ENCODE measurements around the gene MS4A14.
"Not testable (repeated sequence)": the region's sequence is repeated elsewhere in the genome, so short reads cannot be mapped to it uniquely, and the experiment has no call there.

MS4A14 gene

GRCh38 chr11:60428517-60428916, 32.3 kb downstream of the MS4A14 start:
- TF ChIP-seq CTCF (IDR thresholded peaks at IDR 0.05; ENCODE audit: low read depth, low read length, missing control alignments) = no peak
- Histone ChIP-seq H3K36me3 (replicated peaks) (no peaks in the 10 kb centered on the region), H3K27ac (no peak overlapping the region), H3K4me3 (ENCODE audit: low read depth, low read length) (no peak overlapping the region), H3K27me3 (replicated peaks) (no peaks in the 10 kb centered on the region)
- in situ Hi-C loops (cut with HindIII; ENCODE audit: low pct_ligation_motif_present, low sequenced_read_pairs) = no loop called here
- no peak for DNase-seq

GRCh38 chr11:60429272-60429671, 33.0 kb downstream of the MS4A14 start, which contains the start of gene MS4A5:
Gene MS4A5 (plus strand): TSS chr11:60429572. CDS start chr11:60429675, 103 bp downstream.
- Histone ChIP-seq H3K27ac (no peak within 1 kb of the TSS), H3K36me3 (replicated peaks) (no peaks in the 10 kb centered on the region), H3K27me3 (replicated peaks) (no peaks in the 10 kb centered on the region), H3K4me3 (ENCODE audit: low read depth, low read length) (no peak within 1 kb of the TSS)
- no peak for TF ChIP-seq CTCF (IDR thresholded peaks at IDR 0.05; ENCODE audit: low read depth, low read length, missing control alignments)
- DNase-seq = no peak
- in situ Hi-C loops (cut with HindIII; ENCODE audit: low pct_ligation_motif_present, low sequenced_read_pairs) = no loop called here

DNA sequence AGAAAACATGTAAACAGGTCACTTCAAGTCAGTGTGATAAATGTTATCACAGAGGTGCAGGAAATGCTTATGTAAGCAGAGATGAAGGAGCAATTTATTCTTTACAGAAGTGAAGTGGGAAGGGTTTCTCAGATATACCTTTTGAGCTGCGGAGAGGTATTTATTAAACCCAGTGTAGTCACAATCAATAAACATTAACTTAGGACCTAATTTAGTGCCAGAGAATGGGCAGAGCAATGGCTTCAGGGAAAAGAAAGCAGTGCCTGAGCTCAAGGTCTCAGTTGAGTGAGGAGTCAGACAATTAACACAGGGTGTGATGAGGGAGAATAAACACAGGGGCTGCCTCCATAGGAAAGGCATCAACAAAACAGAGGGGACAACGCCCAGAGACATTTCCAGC, 35.0 kb downstream of the MS4A14 start:
- H3K27me3 ChIP-seq (replicated peaks) = no peaks in the 10 kb centered on the region
- no peaks in the 10 kb centered on the region for H3K36me3 ChIP-seq (replicated peaks)
- TF ChIP-seq CTCF (IDR thresholded peaks at IDR 0.05; ENCODE audit: low read depth, low read length, missing control alignments) = no peak
- no peak for DNase-seq
- in situ Hi-C loops (cut with HindIII; ENCODE audit: low pct_ligation_motif_present, low sequenced_read_pairs) = no loop called here
- H3K27ac ChIP-seq = no peak overlapping the region
- no peak overlapping the region for H3K4me3 ChIP-seq (ENCODE audit: low read depth, low read length)

- H3K4me3 ChIP-seq (ENCODE audit: low read depth, low read length) = no peak overlapping the region
- no peaks in the 10 kb centered on the region for H3K27me3 ChIP-seq (replicated peaks)
- no peaks in the 10 kb centered on the region for H3K36me3 ChIP-seq (replicated peaks)
- no peak for TF ChIP-seq CTCF (IDR thresholded peaks at IDR 0.05; ENCODE audit: low read depth, low read length, missing control alignments)
- DNase-seq = no peak
- H3K27ac ChIP-seq = no peak overlapping the region
- in situ Hi-C loops (cut with HindIII; ENCODE audit: low pct_ligation_motif_present, low sequenced_read_pairs) = no loop called here
These were observed 37.1 kb downstream of the MS4A14 start for GRCh38 chr11:60433401-60433800.

DNA sequence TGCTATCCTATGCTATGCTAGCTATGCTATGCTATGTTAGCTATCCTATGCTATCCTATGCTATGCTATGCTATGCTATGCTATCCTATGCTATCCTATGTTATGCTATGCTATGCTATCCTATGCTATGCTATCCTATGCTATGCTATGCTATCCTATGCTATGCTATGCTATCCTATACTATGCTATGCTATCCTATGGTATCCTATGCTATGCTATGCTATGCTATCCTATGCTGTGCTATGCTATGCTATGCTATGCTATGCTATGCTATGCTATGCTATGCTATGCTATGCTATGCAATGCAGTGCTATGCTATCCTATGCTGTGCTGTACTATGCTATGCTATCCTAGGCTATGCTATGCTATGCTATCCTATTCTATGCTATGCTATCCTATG, 50.8 kb downstream of the MS4A14 start:
- H3K4me3 ChIP-seq (ENCODE audit: low read depth, low read length) = no peak overlapping the region
- no peaks in the 10 kb centered on the region for H3K36me3 ChIP-seq (replicated peaks)
- TF ChIP-seq CTCF (IDR thresholded peaks at IDR 0.05; ENCODE audit: low read depth, low read length, missing control alignments) = no peak
- DNase-seq = no peak
- H3K27me3 ChIP-seq (replicated peaks) = no peaks in the 10 kb centered on the region
- H3K27ac ChIP-seq = no peak overlapping the region
- in situ Hi-C loops (cut with HindIII; ENCODE audit: low pct_ligation_motif_present, low sequenced_read_pairs) = no loop called here

DNA sequence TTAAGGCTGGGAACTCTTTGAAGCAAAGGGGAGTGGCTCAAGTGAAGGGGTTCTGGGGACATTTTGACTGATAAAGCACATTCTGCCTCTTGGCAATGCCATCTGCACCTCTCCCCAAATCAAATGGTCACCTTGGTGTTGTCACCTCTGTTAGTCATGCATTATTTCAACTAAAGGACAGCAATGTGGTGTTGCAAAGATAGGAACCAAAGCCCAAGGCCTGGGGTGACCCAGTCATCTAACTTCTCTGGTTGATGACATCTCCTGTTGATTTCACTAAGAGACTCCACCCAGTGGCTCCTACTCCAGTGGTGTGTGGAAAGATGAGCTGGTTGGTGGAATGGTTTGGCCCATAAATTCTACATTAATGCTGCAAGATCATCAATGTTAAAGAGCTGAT, 51.6 kb downstream of the MS4A14 start:
- in situ Hi-C loops (cut with HindIII; ENCODE audit: low pct_ligation_motif_present, low sequenced_read_pairs) = no loop called here
- no peak overlapping the region for H3K27ac ChIP-seq
- DNase-seq = no peak
- no peaks in the 10 kb centered on the region for H3K27me3 ChIP-seq (replicated peaks)
- no peak for TF ChIP-seq CTCF (IDR thresholded peaks at IDR 0.05; ENCODE audit: low read depth, low read length, missing control alignments)
- H3K36me3 ChIP-seq (replicated peaks) = no peaks in the 10 kb centered on the region
- no peak overlapping the region for H3K4me3 ChIP-seq (ENCODE audit: low read depth, low read length)

DNA sequence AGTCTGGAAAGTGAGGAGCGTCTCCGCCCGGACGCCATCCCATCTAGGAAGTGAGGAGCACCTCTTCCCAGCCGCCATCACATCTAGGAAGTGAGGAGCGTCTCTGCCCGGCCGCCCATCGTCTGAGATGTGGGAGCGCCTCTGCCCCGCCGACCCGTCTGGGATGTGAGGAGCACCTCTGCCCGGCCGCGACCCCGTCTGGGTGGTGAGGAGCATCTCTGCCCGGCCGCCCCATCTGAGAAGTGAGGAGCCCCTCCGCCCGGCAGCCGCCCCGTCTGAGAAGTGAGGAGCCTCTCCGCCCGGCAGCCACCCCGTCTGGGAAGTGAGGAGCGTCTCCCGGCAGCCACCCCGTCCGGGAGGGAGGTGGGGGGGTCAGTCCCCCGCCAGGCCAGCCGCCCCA, 54.9 kb downstream of the MS4A14 start:
- H3K27ac ChIP-seq; H3K27me3 ChIP-seq (replicated peaks); H3K36me3 ChIP-seq (replicated peaks); H3K4me3 ChIP-seq (ENCODE audit: low read depth, low read length); DNase-seq; in situ Hi-C loops (cut with HindIII; ENCODE audit: low pct_ligation_motif_present, low sequenced_read_pairs): not testable (repeated sequence)
